GM10248 (cell line): ENCODE results near the gene NR2F1-AS1.
"Not testable (repeated sequence)": the region's sequence is repeated elsewhere in the genome, so short reads cannot be mapped to it uniquely, and the experiment has no call there.

Experiments
- CTCF ChIA-PET: fragments of 300-600 bp; sonication (Branson Sonifier 250); formaldehyde crosslinking; extraction: SDS; loops from one replicate; lab custom pipeline; 2021; ENCODE audit warnings: antibody characterized with exemption; lab: Yijun Ruan, JAX
- POLR2A ChIA-PET: fragments of 350-650 bp; sonication (Branson Sonifier 250); formaldehyde crosslinking; extraction: SDS; loops from one replicate; lab custom pipeline; 2020; ENCODE audit warnings: antibody characterized with exemption; lab: Yijun Ruan, JAX
- DNase-seq: peaks from one replicate; pipeline ENCODE4 v3.0.0; 2012; ENCODE audit errors: extremely low spot score
- TF ChIP-seq, protein P1 (sequence below): IDR thresholded peaks from 2 replicates; pipeline ENCODE4 v1.5.1; 2012; ENCODE audit warnings: mild to moderate bottlenecking, low read depth; ENCODE audit errors: extremely low read depth, missing control alignments, control extremely low read depth

Gene NR2F1-AS1

DNA sequence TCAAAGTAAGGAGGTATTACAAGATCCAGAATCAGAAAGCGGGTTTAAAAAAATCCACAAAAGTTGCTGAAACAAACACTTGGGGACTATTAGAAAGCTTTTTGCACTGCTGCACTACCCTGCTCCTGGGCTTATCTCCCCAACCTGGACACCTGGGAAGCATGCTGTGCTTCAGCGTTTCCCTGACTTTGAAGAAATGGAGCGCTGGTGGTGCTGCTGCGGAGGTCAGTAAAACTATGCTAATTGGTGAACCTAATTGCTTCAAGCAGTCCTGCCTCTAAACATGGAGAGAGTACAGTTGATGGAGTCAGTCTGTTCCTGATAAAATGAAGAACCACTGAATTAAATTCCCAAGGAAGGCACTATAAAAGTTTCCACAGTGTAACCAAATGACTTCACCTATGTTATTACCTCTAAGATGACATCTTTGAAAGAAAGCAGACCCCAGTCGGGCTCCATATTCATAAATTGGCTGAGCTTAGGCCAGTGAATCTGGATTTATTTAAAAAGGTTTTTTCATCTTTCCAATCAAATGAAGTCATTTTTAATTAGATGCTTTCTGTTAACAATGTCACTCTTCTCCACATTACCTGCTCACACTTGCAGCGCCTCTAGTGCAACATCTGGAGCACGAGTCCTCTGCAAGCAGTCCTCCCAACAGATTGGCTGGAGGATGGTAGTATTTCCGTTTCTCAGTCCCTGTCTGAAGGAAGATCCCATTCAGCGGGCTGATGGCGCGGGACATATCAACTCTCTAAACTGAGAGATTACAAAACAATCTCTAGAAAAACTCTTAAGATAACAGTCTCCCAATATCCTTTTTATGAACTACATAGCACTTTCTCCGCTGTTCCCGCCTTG lies 11.5 kb downstream of the NR2F1-AS1 start:
- TF ChIP-seq, protein P1, sequence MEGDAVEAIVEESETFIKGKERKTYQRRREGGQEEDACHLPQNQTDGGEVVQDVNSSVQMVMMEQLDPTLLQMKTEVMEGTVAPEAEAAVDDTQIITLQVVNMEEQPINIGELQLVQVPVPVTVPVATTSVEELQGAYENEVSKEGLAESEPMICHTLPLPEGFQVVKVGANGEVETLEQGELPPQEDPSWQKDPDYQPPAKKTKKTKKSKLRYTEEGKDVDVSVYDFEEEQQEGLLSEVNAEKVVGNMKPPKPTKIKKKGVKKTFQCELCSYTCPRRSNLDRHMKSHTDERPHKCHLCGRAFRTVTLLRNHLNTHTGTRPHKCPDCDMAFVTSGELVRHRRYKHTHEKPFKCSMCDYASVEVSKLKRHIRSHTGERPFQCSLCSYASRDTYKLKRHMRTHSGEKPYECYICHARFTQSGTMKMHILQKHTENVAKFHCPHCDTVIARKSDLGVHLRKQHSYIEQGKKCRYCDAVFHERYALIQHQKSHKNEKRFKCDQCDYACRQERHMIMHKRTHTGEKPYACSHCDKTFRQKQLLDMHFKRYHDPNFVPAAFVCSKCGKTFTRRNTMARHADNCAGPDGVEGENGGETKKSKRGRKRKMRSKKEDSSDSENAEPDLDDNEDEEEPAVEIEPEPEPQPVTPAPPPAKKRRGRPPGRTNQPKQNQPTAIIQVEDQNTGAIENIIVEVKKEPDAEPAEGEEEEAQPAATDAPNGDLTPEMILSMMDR: no peak
- CTCF ChIA-PET: interaction anchor here (0.6 to 1.0 kb wide), 2 partner anchors 16 to 666 kb away, joined by 3 read pairs; no protein-coding TSS in a partner anchor
- DNase-seq: no peak
- POLR2A ChIA-PET: no interaction called here

DNA sequence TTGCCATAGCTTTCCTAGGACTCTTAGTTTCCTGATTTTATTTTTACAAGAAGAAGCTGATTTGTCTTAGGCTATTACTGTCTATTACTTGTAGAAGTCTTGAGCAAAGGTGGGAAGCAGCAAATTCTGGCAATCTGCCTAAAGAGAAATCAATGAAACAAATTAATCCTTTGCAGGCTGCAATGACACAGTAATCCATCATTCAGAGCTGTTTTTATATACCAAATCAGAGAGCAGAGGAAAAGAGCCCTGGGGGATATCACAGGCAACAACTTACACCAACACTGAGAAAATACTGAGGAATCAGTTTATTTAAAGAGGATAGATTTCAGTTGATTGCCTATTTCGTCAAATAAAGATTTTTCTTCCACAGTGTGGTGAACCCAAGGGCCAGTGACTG lies 13.6 kb downstream of the NR2F1-AS1 start:
- TF ChIP-seq, protein P1: no peak
- POLR2A ChIA-PET: no interaction called here

DNA sequence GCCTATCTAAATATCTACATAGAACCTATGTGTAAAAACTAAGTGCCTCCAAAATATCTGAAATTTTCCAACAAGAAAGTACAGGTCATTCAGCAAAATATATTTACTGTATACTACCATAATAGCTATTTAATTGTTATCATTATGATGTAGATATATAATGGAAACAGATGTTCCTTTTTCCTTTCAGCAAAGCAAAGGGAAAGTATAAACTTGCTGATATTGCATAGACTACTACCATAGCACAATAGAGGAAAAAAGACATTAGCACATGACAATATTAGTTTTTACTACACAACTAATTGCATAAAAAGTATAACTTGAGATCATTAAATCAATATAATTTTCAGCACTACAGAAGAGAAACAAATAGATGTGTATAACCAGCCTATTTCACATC lies 14.9 kb downstream of the NR2F1-AS1 start:
- ChIA-PET POLR2A (no interaction called here), CTCF (no interaction called here)
- TF ChIP-seq, protein P1: no peak
- DNase-seq: no peak

More for the DNA sequence above, 13.6 kb downstream of the NR2F1-AS1 start:
- CTCF ChIA-PET: no interaction called here
- DNase-seq: no peak

DNA sequence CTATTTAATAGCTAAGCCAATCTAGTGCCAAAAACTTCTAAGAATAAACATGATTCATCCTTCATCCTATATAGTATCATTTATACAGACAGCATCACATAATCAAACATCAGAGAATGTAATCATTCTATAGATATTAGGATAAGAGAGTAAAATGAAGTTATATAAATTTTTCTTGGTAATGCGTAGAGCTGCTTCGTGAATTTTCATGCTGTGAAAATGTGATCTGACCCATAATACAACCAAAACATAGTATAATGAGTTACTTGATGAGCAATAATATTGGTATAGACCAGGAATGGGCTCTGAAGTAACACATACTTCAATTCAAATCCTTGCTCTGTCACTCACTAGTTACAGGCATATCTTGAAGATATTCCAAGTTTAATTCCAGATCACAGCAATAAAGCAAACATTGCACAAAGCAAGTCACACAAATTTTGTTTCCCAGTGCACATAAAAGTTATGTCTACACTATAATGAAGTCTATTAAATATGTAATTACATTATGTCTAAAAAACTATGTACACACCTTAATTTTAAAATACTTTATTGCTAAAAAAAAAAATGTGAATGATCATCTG lies 23.9 kb downstream of the NR2F1-AS1 start:
- DNase-seq: no peak
- TF ChIP-seq, protein P1: no peak
- POLR2A ChIA-PET: no interaction called here
- CTCF ChIA-PET: no interaction called here

DNA sequence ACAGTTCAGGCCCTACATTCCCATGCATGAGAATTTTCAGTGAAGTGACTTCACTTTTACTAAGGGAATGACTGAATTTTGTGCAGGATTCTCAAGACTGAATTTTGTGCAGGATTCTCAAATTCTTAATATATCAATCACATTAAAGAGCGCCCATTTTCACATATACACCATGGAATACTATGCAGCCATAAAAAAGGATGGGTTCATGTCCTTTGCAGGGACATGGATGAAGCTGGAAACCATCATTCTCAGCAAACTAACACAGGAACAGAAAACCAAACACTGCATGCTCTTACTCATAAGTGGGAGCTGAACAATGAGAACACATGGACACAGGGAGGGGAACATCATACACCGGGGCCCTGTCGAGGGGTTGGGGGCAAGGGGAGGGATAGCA lies 31.4 kb downstream of the NR2F1-AS1 start:
- POLR2A ChIA-PET, DNase-seq, CTCF ChIA-PET: not testable (repeated sequence)

DNA sequence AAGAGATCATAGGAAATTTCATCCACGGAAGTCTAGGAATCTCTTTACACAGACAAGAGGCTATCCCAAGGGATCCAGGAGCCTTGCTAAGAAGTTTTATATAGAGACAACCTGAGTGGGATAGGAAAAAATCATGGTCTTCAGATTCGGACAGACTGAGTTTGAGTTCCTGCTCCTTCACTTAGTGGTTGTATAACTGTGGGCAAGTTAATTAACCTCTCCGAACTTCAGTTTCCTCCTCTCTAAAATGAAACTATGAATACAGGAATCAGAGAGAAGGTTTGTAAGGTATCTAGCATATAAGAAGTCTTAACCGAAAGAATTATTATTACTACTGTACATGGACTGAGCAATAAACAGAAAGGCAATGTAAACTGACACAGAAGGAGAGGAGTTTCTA lies 35.1 kb downstream of the NR2F1-AS1 start:
- TF ChIP-seq, protein P1: no peak
- CTCF ChIA-PET: no interaction called here
- POLR2A ChIA-PET: no interaction called here
- no peak for DNase-seq

DNA sequence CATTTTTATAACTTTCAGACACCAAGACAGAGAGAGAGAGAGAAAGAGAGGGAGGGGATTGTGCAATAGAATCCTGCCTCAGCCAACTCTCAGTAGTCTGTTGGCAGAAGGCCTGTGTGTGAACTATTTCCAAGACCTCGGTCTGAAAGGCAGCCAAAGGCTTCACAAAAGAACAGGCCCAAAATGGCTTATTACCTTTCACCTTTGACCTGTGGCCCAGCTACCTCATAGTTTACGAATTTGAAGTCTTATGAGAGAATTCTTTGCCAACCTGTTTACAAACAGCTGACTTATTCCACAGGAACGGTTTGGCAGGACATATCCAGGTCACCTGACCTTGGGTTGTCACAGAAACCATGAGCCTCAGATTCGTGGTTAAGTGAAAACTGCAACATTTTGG lies 48.6 kb downstream of the NR2F1-AS1 start:
- TF ChIP-seq, protein P1: no peak
- ChIA-PET POLR2A (no interaction called here), CTCF (no interaction called here)
- DNase-seq: no peak

DNA sequence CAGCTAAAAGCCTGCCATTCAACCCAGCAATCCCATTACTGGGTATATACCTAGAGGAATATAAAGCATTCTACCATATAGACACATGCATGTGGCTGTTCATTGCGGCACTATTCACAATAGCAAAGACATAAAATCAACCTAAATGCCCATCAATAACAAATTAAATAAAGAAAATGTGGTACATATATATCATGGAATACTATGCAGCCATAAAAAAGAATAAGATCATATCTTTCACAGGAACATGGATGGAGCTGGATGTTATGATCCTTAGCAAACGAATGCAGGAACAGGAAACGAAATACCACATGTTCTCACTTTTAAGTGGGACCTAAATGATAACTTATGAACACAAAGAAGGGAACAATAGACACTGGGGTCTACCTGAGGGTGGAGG lies 59.2 kb downstream of the NR2F1-AS1 start:
- POLR2A ChIA-PET, DNase-seq: not testable (repeated sequence)
- CTCF ChIA-PET: interaction anchor here (2.2 kb wide), 1 partner anchor 8 kb away, joined by 5 read pairs; no protein-coding TSS in a partner anchor
